ENCODE measurements around the gene CETN3.

The CETN3 gene

GRCh38 chr5:90408571-90409317, 812 bp downstream of the CETN3 start:
- no peak for TF ChIP-seq CTCF (IDR thresholded peaks at IDR 0.05; ENCODE audit: low read depth, low read length)
- no peak for DNase-seq
- Histone ChIP-seq H3K27me3 (ENCODE audit: insufficient read depth, low read depth, severe bottlenecking) (no peaks in the 10 kb centered on the region), H3K9me3 (ENCODE audit: severe bottlenecking) (no peaks in the 10 kb centered on the region), H3K36me3 (peaks cover 6% of the 10 kb centered on the region), H3K27ac (peak overlapping the region; percentile 99), H3K4me3 (ENCODE audit: low read depth, low read length) (peak overlapping the region; percentile 95)

GRCh38 chr5:90406466-90406865, 3.1 kb downstream of the CETN3 start:
- Histone ChIP-seq H3K36me3 (peaks cover 6% of the 10 kb centered on the region), H3K4me3 (ENCODE audit: low read depth, low read length) (no peak overlapping the region), H3K9me3 (ENCODE audit: severe bottlenecking) (no peaks in the 10 kb centered on the region), H3K27ac (no peak overlapping the region), H3K27me3 (ENCODE audit: insufficient read depth, low read depth, severe bottlenecking) (no peaks in the 10 kb centered on the region)
- no peak for TF ChIP-seq CTCF (IDR thresholded peaks at IDR 0.05; ENCODE audit: low read depth, low read length)
- DNase-seq = no peak

GRCh38 chr5:90402521-90403255, 6.9 kb downstream of the CETN3 start:
- no peak for TF ChIP-seq CTCF (IDR thresholded peaks at IDR 0.05; ENCODE audit: low read depth, low read length)
- DNase-seq = no peak
- Histone ChIP-seq H3K27ac (no peak overlapping the region), H3K9me3 (ENCODE audit: severe bottlenecking) (no peaks in the 10 kb centered on the region), H3K36me3 (peaks cover 8% of the 10 kb centered on the region), H3K27me3 (ENCODE audit: insufficient read depth, low read depth, severe bottlenecking) (no peaks in the 10 kb centered on the region), H3K4me3 (ENCODE audit: low read depth, low read length) (no peak overlapping the region)

- Histone ChIP-seq H3K27me3 (ENCODE audit: insufficient read depth, low read depth, severe bottlenecking) (no peaks in the 10 kb centered on the region), H3K4me3 (ENCODE audit: low read depth, low read length) (no peak overlapping the region), H3K36me3 (peaks cover 5% of the 10 kb centered on the region), H3K9me3 (ENCODE audit: severe bottlenecking) (no peaks in the 10 kb centered on the region), H3K27ac (no peak overlapping the region)
- no peak for DNase-seq
- TF ChIP-seq CTCF (IDR thresholded peaks at IDR 0.05; ENCODE audit: low read depth, low read length) = no peak
Observed at GRCh38 chr5:90399251-90399650, 10.3 kb downstream of the CETN3 start.

GRCh38 chr5:90398726-90399125, 10.8 kb downstream of the CETN3 start:
- Histone ChIP-seq H3K27ac (no peak overlapping the region), H3K36me3 (peaks cover 5% of the 10 kb centered on the region), H3K9me3 (ENCODE audit: severe bottlenecking) (no peaks in the 10 kb centered on the region), H3K27me3 (ENCODE audit: insufficient read depth, low read depth, severe bottlenecking) (no peaks in the 10 kb centered on the region), H3K4me3 (ENCODE audit: low read depth, low read length) (no peak overlapping the region)
- DNase-seq = no peak
- no peak for TF ChIP-seq CTCF (IDR thresholded peaks at IDR 0.05; ENCODE audit: low read depth, low read length)
